ENCODE data around the gene ZNF655.

GRCh38 chr7:99557940-99558305 is 519 bp upstream of the ZNF655 start:
- no peak for TF ChIP-seq REST (IDR thresholded peaks at IDR 0.05; ENCODE audit: low read depth)
- no peak for TF ChIP-seq MAX (IDR thresholded peaks at IDR 0.05)
- TF ChIP-seq CEBPB (IDR thresholded peaks at IDR 0.05), result no peak
- no peak for TF ChIP-seq EP300 (IDR thresholded peaks at IDR 0.05; ENCODE audit: borderline replicate concordance)
- no peak for TF ChIP-seq ZBTB7A (IDR thresholded peaks at IDR 0.05; ENCODE audit: low read depth)
- TF ChIP-seq USF1 (IDR thresholded peaks at IDR 0.05), result no peak
- no peak for TF ChIP-seq CREB1 (IDR thresholded peaks at IDR 0.05; ENCODE audit: low read depth)
- TF ChIP-seq TAF1 (IDR thresholded peaks at IDR 0.05; ENCODE audit: low read depth), result no peak
- TF ChIP-seq NFIC (IDR thresholded peaks at IDR 0.05), result no peak
